Activated T-cell treated with anti-CD3 and anti-CD28 coated beads for 1 hour (primary cell): ENCODE data around the gene PRDX4.
A peak's percentile ranks its signal among the peaks of the same experiment; 100 is the strongest.
"Not testable (repeated sequence)": the region's sequence is repeated elsewhere in the genome, so short reads cannot be mapped to it uniquely, and the experiment has no call there.

Experiments used
- DNase-seq: peaks from one replicate; pipeline ENCODE4 v3.0.0-alpha.2; 2020; ENCODE audit warnings: low read depth

The PRDX4 gene

DNA sequence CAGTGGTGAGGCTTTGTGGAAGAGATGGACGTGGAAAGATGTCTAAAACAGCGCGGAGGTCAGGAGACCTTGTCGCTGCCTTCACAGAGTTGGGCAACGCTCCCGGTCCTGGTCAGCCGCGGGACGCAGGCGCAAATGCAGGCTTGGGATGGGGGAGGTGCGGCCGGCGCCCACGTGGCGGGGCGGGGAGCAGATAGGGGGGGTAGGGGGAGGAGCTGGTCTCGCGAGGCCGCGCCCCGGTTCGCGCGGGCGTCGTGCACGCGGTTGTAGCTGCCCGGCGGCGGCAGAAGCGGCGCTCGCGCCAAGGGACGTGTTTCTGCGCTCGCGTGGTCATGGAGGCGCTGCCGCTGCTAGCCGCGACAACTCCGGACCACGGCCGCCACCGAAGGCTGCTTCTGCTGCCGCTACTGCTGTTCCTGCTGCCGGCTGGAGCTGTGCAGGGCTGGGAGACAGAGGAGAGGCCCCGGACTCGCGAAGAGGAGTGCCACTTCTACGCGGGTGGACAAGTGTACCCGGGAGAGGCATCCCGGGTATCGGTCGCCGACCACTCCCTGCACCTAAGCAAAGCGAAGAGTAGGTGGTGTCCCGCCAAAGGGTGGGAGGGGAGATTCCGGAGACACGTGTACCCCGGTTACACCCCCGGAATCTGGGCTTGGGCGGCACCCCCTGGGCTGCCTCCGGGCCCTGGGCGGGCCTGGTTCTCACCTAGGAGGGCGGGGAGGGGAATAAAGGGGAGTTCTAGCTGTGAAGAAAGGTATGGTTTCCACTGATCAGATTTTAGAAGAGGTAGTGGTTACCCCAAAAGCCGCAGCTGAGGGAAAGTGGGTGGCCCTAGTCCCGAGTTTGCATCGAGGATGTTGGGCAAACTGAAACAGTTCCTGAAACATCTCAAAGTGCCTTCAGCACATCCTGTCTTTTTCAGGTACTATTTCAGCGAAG, at the start of gene PRDX4:
TSS of gene PRDX4 (plus strand) at position 255 of the 939 bp plus-strand sequence. CDS start at position 333, 78 bp downstream.
- peak; percentile 60 for DNase-seq

DNA sequence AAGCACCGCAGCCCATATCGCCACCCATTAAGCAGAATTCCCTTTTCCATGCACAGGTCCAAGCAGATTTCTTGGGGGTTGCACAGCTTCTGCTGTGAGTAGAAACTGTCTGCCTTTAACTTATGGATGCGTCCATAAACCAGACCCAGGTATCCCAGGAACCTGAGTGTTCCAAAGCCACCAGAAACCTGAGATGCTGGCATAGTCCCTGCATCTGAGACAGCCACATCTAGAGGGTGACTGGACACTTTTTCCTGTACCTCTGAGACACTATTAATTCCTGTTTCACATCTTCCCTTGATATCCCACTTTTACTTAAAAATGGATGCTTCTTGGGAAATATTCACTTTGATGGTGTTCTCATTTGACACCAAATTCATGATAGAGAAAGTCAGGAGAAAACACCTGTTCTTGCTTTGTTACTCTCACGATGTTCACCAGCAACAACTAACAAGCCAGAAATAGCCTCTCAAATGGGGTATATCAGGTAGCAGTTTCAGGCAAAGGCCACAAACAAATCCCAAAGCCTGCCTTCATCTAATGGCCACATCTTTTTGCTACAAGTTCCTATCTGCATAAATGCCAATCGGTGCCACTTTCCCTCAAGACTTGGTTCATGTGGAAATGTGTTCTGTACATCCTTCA, 45.5 kb upstream of the PRDX4 start:
- no peak for DNase-seq

DNA sequence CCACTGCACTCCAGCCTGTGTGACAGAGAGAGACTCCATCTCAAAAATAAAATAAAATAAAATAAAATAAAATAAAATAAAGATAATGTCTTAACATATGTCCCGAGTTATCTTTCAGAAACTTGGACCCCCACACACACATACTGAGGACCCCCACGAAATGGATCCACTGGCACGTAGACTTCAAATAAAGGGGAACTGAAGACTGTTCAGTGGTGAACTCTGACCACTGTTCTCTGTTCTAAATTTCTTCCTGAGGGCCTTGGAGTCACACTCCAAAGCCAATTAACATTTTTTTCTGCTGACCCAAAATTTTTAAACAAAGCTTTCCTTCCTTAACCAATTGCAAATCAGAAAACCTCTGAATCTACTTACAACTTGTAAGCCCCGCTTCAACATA, 43.5 kb upstream of the PRDX4 start:
- no peak for DNase-seq

DNA sequence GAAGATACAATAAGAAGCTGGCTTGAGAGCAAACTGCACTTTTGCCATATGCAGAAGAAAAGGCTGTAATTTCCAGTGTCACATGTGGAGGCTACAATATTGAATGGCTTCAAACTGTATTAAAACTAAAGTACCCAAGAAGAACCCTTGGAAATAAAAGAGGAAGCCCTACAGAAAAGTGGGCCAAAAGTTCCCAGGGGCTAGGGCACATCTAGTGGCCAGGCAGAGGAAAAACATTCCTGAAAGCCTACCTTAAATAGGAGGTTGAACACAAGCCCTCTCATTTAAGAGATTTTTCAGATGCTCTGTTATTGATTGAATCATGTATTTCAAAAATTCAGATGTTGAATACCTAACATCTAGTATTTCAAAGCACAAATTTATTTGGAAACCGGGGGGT, 40.6 kb upstream of the PRDX4 start:
- DNase-seq = no peak

DNA sequence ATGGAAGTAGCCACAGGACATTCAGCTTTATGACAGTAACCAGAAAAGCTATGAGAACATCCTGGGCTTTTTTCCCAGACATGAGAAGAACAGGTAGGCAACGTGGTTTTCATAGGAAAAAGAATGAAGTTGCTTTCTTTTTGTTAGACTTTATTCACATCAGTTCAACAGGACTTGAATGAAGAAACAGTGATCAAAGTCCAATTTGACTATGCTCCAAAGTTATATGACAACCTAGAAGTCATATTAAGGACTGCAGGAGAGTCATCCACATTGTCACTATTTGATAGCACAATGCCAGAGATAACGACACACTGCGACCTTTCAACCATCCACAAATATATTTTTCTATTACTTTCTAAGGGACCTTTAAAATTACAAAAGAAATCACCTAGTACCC, 39.2 kb upstream of the PRDX4 start:
- DNase-seq = no peak

DNA sequence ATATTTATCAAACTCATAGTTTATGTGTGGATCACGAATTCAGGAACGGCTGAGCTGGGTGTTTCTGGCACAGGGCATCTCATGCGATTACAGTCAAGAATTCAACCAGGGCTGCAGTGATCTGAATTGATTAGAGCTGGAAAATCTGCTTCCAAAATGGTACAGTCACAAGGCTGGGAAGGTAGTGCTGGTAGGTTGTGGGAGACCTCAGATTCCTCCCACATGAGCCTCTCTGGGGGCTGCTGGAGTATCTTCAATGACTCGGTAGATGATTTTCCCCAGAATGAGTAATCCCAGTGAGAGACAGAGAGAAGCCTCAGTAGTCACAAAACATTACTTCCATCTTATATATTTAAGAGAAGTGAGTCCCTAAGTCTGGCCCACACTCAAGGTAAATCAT, 36.2 kb upstream of the PRDX4 start:
- no peak for DNase-seq

DNA sequence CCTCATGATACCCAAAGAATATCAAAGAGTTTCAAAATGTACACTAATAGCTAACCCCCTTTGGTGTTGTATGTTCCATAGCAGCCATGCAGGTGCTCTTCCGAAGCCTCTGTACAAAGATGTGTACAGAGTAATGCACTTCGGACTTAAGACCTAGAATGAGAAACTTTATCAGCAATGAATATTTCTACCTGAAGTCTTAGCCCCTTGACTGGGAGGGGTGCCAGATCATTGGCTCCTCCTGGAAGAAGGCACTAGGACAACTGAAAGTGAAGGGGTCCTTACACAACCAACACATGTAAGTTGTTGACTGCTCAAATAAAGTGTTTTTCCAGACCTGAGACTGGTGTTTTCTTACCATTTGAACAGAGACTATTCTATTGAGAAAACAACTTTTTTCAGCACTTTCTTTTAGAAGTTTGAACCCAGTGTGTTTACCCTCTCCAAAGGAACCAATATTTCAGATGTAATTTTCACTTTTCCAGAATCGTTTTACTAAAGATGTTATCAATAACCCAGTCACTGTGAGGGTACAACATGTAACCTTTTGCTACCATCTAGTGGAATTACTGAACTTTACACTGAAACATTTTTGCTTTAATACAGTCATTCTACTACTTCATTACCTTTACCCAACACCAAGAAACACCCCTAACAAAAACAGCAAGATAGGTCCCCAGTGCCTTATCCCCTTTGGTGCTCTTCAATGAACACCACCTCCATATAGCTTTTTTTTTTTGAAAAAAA, 33.3 kb upstream of the PRDX4 start:
- DNase-seq = no peak

DNA sequence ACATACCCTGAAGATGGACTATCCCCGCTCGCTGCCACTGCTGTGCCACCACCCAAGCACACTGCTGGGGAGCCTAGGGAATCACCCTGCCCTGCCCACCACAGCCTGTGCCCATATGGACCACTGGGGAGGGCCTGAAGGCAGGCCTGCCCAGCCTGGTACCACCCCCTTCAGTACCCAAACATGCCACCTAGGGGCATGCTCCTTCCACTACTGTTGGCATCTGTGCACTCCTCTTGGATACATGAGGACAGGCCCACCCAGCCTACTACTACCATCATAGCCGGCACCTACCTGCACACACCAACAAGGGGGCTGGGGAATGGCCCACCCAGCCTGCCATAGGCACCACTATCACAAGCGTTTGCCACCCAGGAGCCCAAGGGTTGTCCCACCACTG, 30.1 kb upstream of the PRDX4 start:
- no peak for DNase-seq

DNA sequence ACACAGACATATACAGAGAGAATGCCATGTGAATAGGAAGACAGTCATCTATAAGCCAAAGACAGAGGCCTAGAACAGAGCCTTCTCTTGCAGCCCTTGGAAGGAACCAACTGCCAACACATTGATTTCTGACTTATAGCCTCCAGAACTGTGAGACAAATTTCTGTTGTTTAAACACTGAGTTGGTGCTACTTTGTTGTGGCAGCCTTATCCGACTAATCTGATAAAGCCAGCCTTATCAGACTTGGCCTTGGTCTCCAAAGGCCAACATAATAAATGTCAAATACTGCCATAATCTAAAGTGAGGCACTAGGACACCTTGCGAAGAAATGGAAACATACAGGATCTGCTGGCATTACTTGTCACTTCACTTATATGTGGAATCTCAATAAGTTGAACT, 24.3 kb upstream of the PRDX4 start:
- DNase-seq = no peak

DNA sequence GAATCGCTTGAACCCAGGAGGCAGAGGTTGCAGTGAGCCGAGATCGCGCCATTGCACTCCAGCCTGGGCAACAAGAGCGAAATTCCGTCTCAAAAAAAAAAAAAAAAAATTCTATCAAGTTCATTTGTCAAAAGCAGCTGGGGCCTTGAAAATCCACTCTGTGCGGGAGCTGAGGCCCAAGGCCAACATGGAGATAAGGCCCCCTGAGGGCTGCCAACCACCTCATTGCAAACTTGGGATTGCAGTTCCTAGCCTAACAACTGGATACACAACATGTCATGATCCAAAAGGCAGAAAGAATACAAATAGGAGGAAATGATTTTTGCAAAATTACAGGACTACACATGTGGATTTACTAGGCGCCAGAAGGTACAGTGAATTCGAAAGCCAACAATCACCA, 22.5 kb upstream of the PRDX4 start:
- no peak for DNase-seq

DNA sequence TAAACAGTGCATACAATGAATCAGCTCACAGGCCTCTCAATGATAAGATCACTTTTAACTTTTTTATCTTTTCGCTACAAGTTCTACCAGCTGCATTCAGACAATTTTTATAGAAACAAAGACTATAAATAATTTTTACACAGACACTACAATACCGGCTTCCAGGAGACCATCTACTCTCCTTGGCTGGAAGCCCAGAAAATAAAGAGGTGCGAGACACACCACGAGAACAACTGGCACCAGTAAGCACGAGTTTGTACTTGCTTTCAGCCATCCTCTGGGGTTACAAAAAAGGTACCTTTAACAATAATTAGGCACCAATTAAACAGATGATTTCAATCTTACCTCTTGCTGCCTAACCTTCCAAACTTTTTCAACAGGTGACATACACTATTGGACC, 11.2 kb upstream of the PRDX4 start:
- DNase-seq = no peak

DNA sequence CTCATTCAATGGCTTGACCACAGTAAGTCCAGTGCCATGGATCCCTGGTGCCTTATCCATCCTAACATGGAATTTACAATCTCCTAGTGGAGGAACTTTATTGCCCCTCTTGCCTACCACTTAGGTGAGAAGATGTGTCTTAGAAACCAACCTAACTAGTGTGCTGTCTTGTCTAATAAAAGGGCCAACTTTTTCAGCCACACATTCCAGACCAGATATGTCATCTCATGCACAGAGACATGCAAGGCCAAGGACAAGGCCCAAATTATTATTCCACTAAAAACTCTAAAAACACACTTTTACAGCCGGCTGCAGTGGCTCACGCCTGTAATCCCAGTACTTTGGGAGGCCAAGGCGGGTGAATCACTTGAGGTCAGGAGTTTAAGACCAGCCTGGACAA, 10.6 kb upstream of the PRDX4 start:
- no peak for DNase-seq

DNA sequence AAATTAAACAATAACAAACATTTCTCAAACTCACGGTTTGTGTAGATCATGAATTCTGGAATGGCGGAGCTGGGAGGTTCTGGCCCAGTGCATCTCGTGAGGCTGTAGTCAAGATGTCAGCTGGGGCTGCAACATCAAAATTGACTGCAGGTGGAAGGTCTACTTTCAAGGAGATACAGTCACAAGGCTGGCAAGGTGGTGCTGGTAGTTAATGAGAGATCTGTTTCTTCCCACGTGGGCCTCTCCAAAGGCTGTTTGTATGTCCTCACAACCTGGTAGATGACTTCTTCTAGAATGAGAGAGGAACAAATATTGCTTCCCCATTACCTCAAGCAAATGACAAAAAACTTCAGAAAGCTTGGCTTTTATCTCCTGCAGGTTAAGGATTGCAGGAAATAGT, 8.0 kb upstream of the PRDX4 start:
- no peak for DNase-seq

DNA sequence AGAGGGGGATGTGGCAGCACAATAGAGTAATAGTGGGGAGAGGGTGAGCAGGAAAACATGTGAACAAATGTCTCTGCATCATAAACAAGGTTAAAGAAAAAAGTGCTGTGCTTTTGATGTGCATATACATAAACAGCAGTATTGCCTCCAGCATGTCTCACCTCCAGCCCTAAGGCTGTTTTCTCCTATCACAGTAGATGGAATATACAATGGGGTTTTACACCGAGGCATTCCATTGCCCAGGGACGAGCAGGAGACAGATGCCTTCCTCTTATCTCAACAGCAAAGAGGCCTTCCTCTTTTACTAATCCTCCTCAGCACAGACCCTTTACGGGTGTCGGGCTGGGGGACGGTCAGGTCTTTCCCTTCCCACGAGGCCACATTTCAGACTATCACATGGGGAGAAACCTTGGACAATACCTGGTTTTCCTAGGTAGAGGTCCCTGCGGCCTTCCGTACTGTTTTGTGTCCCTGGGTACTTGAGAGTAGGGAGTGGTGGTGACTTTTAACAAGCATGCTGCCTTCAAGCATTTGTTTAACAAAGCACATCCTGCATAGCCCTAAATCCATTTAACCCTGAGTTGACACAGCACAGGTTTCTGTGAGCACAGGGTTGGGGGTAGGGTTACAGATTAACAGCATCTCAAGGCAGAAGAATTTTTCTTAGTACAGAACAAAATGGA, 7.1 kb upstream of the PRDX4 start:
- DNase-seq = not testable (repeated sequence)

DNA sequence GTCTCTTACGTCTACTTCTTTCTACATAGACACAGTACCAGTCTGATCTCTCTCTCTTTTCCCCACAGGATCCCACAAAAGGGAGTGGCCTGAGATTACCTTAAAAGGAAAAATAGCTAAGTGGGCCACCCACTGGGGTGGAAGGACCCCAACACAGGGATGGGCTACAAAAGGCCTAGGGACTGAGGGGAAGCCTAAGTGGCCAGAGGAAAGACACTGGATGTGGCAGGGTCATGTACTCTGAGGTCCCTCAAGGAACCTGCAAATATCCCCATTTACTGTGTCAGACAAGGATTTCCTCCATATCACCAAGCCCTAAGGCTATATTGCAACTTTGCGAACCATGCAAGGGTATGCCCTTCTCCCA, 6.5 kb upstream of the PRDX4 start:
- DNase-seq = no peak

DNA sequence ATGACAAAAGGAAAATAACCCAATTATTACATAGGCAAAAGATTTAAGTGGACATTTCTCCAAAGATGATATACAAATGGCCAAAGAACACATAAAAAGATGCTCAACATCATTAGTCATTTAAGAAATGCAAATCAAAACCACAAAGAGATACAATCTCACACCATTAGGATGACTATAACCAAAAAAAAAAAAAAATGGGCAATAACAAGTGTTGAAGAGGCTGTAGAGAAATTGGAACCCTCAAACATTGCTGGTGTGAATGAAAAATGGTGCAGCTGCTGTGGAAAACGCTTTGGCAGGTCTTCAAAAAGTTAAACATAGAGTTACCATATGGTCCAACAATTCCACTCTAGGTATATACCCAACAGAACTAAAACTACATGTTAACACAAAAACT, 5.6 kb upstream of the PRDX4 start:
- no peak for DNase-seq

DNA sequence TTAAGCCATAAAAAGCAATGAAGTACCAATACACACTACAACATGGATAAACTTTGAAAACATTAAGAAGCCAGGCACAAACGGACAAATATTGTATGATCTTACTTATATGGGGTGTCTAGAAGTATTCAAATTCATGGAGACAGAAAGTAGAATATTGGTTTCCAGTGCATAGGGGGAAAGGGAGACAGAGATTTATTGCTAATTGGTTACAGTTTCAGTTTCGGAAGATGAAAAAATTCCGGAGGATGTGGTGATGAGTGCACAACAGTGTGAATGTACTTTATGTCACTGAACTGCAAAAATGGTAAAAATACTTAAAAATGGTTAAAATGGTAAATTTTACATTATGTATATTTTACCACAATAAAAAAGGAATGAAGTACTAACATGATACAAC, 5.1 kb upstream of the PRDX4 start:
- no peak for DNase-seq

DNA sequence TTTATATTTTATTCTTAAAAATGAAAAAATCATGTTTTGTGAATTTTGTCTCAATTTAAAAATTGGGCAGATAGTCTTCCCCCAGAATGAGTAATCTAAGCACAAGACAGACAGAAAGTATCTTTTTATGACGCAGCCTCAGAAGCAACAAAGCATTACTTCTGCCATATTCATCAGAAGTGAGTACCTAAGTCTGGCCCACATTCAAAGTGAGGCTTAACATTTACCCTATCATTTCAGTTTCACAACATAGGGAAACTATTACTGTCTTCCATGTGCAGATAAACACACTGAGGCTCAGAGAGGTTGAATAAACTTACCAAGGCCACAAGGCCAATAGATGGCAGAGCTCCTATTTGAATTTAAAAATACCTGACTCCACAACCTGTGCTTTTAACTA, 4.4 kb upstream of the PRDX4 start:
- DNase-seq = no peak

DNA sequence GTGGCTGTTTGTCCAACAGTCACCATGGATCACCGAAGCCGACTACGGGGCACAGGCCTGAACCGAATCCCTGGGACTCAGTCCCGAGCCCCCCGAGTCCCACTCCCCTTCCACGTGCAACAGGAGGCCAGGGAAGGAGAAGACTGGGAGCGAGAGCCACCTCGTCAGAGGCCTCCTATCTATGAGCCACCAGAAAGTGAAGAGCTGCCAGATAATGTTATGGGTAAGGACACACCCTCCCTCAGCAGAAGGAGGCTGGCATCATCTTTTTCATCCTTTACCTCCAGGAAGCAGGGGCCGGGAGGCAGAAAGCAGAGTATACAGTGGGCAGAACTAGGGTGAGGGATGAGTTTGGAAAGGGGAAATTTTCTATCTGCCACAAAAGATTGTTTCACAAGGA, 2.8 kb upstream of the PRDX4 start:
- no peak for DNase-seq

DNA sequence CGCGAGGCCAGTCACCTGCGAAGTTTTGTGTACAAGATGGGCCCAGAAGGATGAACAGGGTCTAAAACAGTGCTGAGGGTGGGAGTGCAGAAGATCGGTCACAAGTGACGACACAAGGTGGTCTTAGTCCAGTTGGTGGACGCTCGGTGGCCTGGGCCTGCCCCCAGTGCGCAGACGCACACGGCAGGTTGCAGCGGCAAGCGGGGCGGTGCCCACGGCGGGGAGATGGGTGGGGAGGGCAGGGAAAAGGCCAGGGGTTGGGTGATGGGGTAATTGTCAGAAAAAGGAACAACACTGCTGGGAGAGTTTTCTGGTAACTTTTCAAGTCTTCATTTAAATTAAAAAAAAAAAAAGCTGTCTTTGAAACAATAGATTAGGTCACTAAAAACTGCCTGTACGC, 1.0 kb upstream of the PRDX4 start:
- no peak for DNase-seq

DNA sequence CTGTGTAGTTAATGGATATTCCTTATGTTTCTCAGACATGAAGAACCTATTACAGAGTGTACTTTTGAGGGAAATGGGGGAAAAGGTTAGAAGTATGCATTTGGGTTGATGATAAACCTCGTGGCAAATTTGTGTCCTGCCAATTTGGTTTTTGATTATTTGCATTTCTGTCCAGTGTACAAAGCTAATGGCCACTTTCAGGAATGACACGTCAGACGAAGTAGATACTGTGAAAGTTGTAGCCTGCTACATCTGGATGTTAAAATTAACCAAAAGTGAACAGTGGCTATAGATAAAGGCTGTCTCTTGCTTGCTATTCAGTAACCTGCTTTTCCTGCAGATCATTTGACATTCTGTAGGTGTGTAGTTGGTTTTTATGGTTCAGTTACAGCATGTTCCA, 1.0 kb downstream of the PRDX4 start:
- DNase-seq = no peak

DNA sequence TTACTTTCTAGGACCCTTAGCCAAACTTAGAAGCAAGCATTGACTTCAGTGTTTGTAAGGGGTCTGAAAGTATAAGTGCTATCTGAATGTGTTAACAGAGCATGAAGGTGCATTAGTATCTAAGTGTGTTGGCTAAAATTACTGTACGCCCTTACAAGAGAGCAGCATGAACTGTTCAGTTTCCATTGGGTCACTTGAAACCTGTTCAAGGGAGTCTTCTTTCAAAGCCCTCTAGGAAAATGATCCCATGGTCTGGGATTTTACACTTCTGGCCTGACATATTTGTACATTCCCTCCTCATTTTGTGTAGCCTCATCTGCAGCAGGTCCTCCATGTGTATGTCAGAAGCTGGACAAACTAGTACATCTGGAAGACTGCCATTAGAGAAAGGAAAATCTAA, 3.2 kb downstream of the PRDX4 start:
- DNase-seq = no peak
